ENCODE results near the gene APOBEC2. TPM values are rescaled to one million over a fixed set of nuclear protein-coding genes. Genes with fewer than 3 reads are reported as not detected.
A peak's percentile ranks its signal among the peaks of the same experiment; 100 is the strongest.

Gene APOBEC2
- total and polyA plus RNA-seq, 2 of the 13 experiments (the other 11 are each of a cell fraction or from before 2014, with no cell fraction given): 0.09 TPM; not detected in 1

GRCh38 chr6:41072836-41073202 is 19.8 kb downstream of the APOBEC2 start, which contains the start of gene NFYA (continued):
- TF ChIP-seq HOMEZ (CRISPR knock-in tag; IDR thresholded peaks at IDR 0.05; ENCODE audit: low read depth): peak; percentile 6; the same call in 1 of the 2 replicates
- TF ChIP-seq ZNF619 (CRISPR knock-in tag; IDR thresholded peaks at IDR 0.05): no peak
- no peak for TF ChIP-seq AGO1 (IDR thresholded peaks at IDR 0.05; ENCODE audit: low read depth, low read length, poor library complexity, severe bottlenecking)
- no peak for TF ChIP-seq HOXA5 (CRISPR knock-in tag; IDR thresholded peaks at IDR 0.05)
- peak; percentile 88 for TF ChIP-seq NFYC (CRISPR knock-in tag; IDR thresholded peaks at IDR 0.05)
- TF ChIP-seq SP4 (CRISPR knock-in tag; IDR thresholded peaks at IDR 0.05): peak; percentile 95
- no peak for TF ChIP-seq ZNF546 (CRISPR knock-in tag; conservative IDR thresholded peaks at IDR 0.05)
- TF ChIP-seq MIER3 (CRISPR knock-in tag; IDR thresholded peaks at IDR 0.05; ENCODE audit: borderline replicate concordance): no peak
- TF ChIP-seq LBX2 (CRISPR knock-in tag; IDR thresholded peaks at IDR 0.05; ENCODE audit: borderline replicate concordance): 0 out of 2 replicates have a peak, but pooled peaks have one; percentile 5
- no peak for TF ChIP-seq ZSCAN21 (CRISPR knock-in tag; IDR thresholded peaks at IDR 0.05; ENCODE audit: borderline replicate concordance)
- TF ChIP-seq ZNF121 (CRISPR knock-in tag; IDR thresholded peaks at IDR 0.05): no peak
- TF ChIP-seq E2F1 (CRISPR knock-in tag; IDR thresholded peaks at IDR 0.05): no peak
- 0 out of 2 replicates have a peak, but pooled peaks have one; percentile 7 for TF ChIP-seq BHLHE40 (IDR thresholded peaks at IDR 0.05; ENCODE audit: low read length)
- peak; percentile 81 for TF ChIP-seq RFX5 (IDR thresholded peaks at IDR 0.05; ENCODE audit: low read depth, low read length)
- no peak for TF ChIP-seq ZEB1 (IDR thresholded peaks at IDR 0.05; ENCODE audit: insufficient replicate concordance, low read depth)
- no peak for TF ChIP-seq ETV5 (CRISPR knock-in tag; IDR thresholded peaks at IDR 0.05; ENCODE audit: borderline replicate concordance)
- TF ChIP-seq HHEX (CRISPR knock-in tag; IDR thresholded peaks at IDR 0.05): no peak
- TF ChIP-seq XRCC5 (optimal IDR thresholded peaks at IDR 0.05; ENCODE audit: low read length): no peak
- TF ChIP-seq ZNF333 (CRISPR knock-in tag; IDR thresholded peaks at IDR 0.05; ENCODE audit: borderline replicate concordance): 0 out of 2 replicates have a peak, but pooled peaks have one; percentile 9
- TF ChIP-seq ZNF543 (CRISPR knock-in tag; IDR thresholded peaks at IDR 0.05): 0 out of 2 replicates have a peak, but pooled peaks have one; percentile 29
- no peak for TF ChIP-seq ZBTB38 (CRISPR knock-in tag; IDR thresholded peaks at IDR 0.05)
- peak; percentile 24 for TF ChIP-seq CBX1 (IDR thresholded peaks at IDR 0.05; ENCODE audit: low read depth)
- TF ChIP-seq ZNF639 (CRISPR knock-in tag; conservative IDR thresholded peaks at IDR 0.05): no peak
- 0 out of 2 replicates have a peak, but pooled peaks have one; percentile 58 for TF ChIP-seq NAIF1 (CRISPR knock-in tag; IDR thresholded peaks at IDR 0.05; ENCODE audit: borderline replicate concordance)
- peak; percentile 3; the same call in 1 of the 2 replicates for TF ChIP-seq POLR2G (IDR thresholded peaks at IDR 0.05; ENCODE audit: low read depth, low read length)
- TF ChIP-seq SP2 (CRISPR knock-in tag; IDR thresholded peaks at IDR 0.05): peak; percentile 83
- TF ChIP-seq RBFOX2 (IDR thresholded peaks at IDR 0.05; ENCODE audit: low read depth, low read length): no peak
- no peak for TF ChIP-seq ZNF350 (CRISPR knock-in tag; IDR thresholded peaks at IDR 0.05; ENCODE audit: borderline replicate concordance, low read depth)
- TF ChIP-seq ZNF747 (CRISPR knock-in tag; IDR thresholded peaks at IDR 0.05; ENCODE audit: borderline replicate concordance): peak; percentile 3; the same call in 1 of the 2 replicates
- peak; percentile 4; the same call in 1 of the 2 replicates for TF ChIP-seq PHF20 (CRISPR knock-in tag; IDR thresholded peaks at IDR 0.05)
